HCT116 (cell line): Measurements from ENCODE around the gene PTPN18. TPM values are rescaled to one million over a fixed set of nuclear protein-coding genes. Genes with fewer than 3 reads are reported as not detected.

Source experiments
- ATAC-seq: fragments of 200-7000 bp; cut with Tn5 transposase; 2 replicates; pipeline ENCODE4 v1.9.1; 2020; ENCODE audit warnings: mild to moderate bottlenecking, moderate library complexity
- BruUV-seq: library from RNA; stranded (reverse); fragments of 400-500 nt; replicated peaks from 2 replicates; lab custom pipeline; 2021; lab: Mats Ljungman, UMichigan
- CTCF ChIA-PET: fragments of 300-600 bp; sonication (Branson Sonifier 250); formaldehyde crosslinking; loops from one replicate; lab custom pipeline; 2021; ENCODE audit warnings: antibody characterized with exemption; lab: Charles Lee
- POLR2A ChIA-PET: fragments of 300-600, 350-600 bp; sonication (Branson Sonifier 250); formaldehyde crosslinking; loops from one replicate; lab custom pipeline; 2021; ENCODE audit warnings: antibody characterized with exemption; lab: Charles Lee
- RAD21 ChIA-PET, 2 experiments: fragments of 300-600 bp; sonication (Branson Sonifier 250); formaldehyde crosslinking; loops; one replicate each; lab custom pipeline; 2023; ENCODE audit warnings: low total read pairs in 2 of 2; ENCODE audit not compliant: uncharacterized antibody in 2 of 2, unreplicated experiment in 2 of 2, low non-redundant PET in 1 of 2; lab: Charles Lee
- DNase-seq: peaks from one replicate; pipeline ENCODE4 v3.0.0-alpha.2; 2010; ENCODE audit warnings: low read depth, low spot score
- H2AFZ ChIP-seq: fragments of 200-600 bp; shearing (Covaris generic), sonication (generic); 2 replicates; pipeline ENCODE4 v1.6.1; 2017; ENCODE audit warnings: low read depth, mixed run types, mixed read lengths, antibody characterized with exemption, low read length; ENCODE audit not compliant: poor library complexity, severe bottlenecking
- H3K27ac ChIP-seq: 2 replicates; pipeline ENCODE4 v1.5.1; 2012; ENCODE audit warnings: low read depth, low read length
- H3K27me3 ChIP-seq: fragments of 200-600 bp; sonication (generic); 2 replicates; pipeline ENCODE4 v1.6.1; 2016; ENCODE audit warnings: mixed run types, low read length, mixed read lengths; ENCODE audit not compliant: insufficient read depth
- H3K36me3 ChIP-seq, 2 experiments: fragments of 200-500 bp in 1 of 2; fragments of 200-600 bp in 1 of 2; sonication (Bioruptor generic) in 1 of 2; sonication (generic) in 1 of 2; 2 replicates each; pipeline versions ENCODE4 v1.5.1 to v1.6.1; 2014 to 2016; ENCODE audit warnings: low read length in 2 of 2, inconsistent platforms in 1 of 2, mixed read lengths in 1 of 2, mixed run types in 1 of 2; ENCODE audit not compliant: insufficient read depth in 2 of 2, control insufficient read depth in 1 of 2
- H3K4me1 ChIP-seq, 2 experiments: fragments of 200-600 bp in 1 of 2; sonication (generic) in 1 of 2; 2 replicates each; pipeline versions ENCODE4 v1.5.1 to v1.6.1; 2012 to 2017; ENCODE audit warnings: low read length in 2 of 2, inconsistent platforms in 1 of 2, mild to moderate bottlenecking in 1 of 2, mixed read lengths in 1 of 2, mixed run types in 1 of 2, moderate library complexity in 1 of 2; ENCODE audit not compliant: insufficient read depth in 2 of 2, control insufficient read depth in 1 of 2
- H3K4me2 ChIP-seq: fragments of 200-600 bp; sonication (generic); 2 replicates; pipeline ENCODE4 v1.6.1; 2017; ENCODE audit warnings: mixed run types, low read length, mixed read lengths
- H3K4me3 ChIP-seq, 2 experiments: fragments of 200-600 bp in 1 of 2; sonication (generic) in 1 of 2; replicated peaks in 1 of 2; 2 replicates each; pipeline ENCODE4 v1.5.1; 2011 to 2016; ENCODE audit warnings: low read length in 2 of 2, control low read depth in 1 of 2, low read depth in 1 of 2, mild to moderate bottlenecking in 1 of 2, mixed read lengths in 1 of 2, mixed run types in 1 of 2
- H3K79me2 ChIP-seq: fragments of 200-600 bp; sonication (generic); 2 replicates; pipeline ENCODE4 v1.6.1; 2017; ENCODE audit warnings: mild to moderate bottlenecking, mixed run types, low read length, moderate library complexity, mixed read lengths; ENCODE audit not compliant: insufficient read depth
- H3K9ac ChIP-seq: fragments of 200-600 bp; sonication (generic); 2 replicates; pipeline ENCODE4 v1.6.1; 2016; ENCODE audit warnings: low read length, mixed read lengths
- H3K9me2 ChIP-seq: fragments of 200-600 bp; sonication (generic), shearing (Covaris generic); 2 replicates; pipeline ENCODE4 v1.6.1; 2017; ENCODE audit warnings: mixed run types, mild to moderate bottlenecking, moderate library complexity; ENCODE audit not compliant: insufficient read depth
- H3K9me3 ChIP-seq, 2 experiments: fragments of 200-500 bp in 1 of 2; fragments of 200-600 bp in 1 of 2; sonication (Bioruptor generic) in 1 of 2; sonication (generic) in 1 of 2; 2 replicates each; pipeline ENCODE4 v1.6.1; 2014 to 2017; ENCODE audit warnings: low read length in 2 of 2, mixed read lengths in 2 of 2, inconsistent platforms in 1 of 2, low read depth in 1 of 2, mild to moderate bottlenecking in 1 of 2, mixed run types in 1 of 2, moderate library complexity in 1 of 2; ENCODE audit not compliant: control insufficient read depth in 1 of 2, insufficient read depth in 1 of 2
- H4K20me1 ChIP-seq: fragments of 200-600 bp; sonication (generic), shearing (Covaris generic); 2 replicates; pipeline ENCODE4 v1.6.1; 2017; ENCODE audit warnings: mixed run types, mild to moderate bottlenecking, moderate library complexity; ENCODE audit not compliant: insufficient read depth
- CEBPB ChIP-seq: IDR thresholded peaks from 2 replicates; pipeline ENCODE4 v1.6.1; 2012; ENCODE audit warnings: low read depth
- CTCF ChIP-seq, 3 experiments: fragments of 200-600 bp in 1 of 3; sonication (generic) in 1 of 3; IDR thresholded peaks in 2 of 3; conservative IDR thresholded peaks in 1 of 3; 2 replicates each; pipeline ENCODE4 v1.5.1; 2012 to 2017; ENCODE audit warnings: low read depth in 2 of 3, low read length in 2 of 3, antibody characterized with exemption in 1 of 3, borderline replicate concordance in 1 of 3, control low read depth in 1 of 3, mild to moderate bottlenecking in 1 of 3, mixed read lengths in 1 of 3, mixed run types in 1 of 3, moderate library complexity in 1 of 3; ENCODE audit not compliant: insufficient read depth in 1 of 3
- FOSL1 ChIP-seq: IDR thresholded peaks from 2 replicates; pipeline ENCODE4 v1.6.1; 2012; ENCODE audit warnings: low read depth
- JUND ChIP-seq: IDR thresholded peaks from 2 replicates; pipeline ENCODE4 v1.6.1; 2012
- POLR2A ChIP-seq: IDR thresholded peaks from 2 replicates; pipeline ENCODE4 v1.7.0; 2011; ENCODE audit warnings: borderline replicate concordance; ENCODE audit not compliant: insufficient read depth, insufficient read length; ENCODE audit errors: extremely low read depth
- SIN3A ChIP-seq: IDR thresholded peaks from 2 replicates; pipeline ENCODE4 v1.6.1; 2012; ENCODE audit warnings: low read depth
- SRF ChIP-seq: IDR thresholded peaks from 2 replicates; pipeline ENCODE4 v1.6.1; 2012; ENCODE audit warnings: low read depth
- ZBTB33 ChIP-seq: IDR thresholded peaks from 2 replicates; pipeline ENCODE4 v1.6.1; 2011; ENCODE audit warnings: mild to moderate bottlenecking, low read length, moderate library complexity; ENCODE audit not compliant: insufficient replicate concordance; ENCODE audit errors: extremely low read depth
- ZNF274 ChIP-seq: fragments of 200-500 bp; sonication (Bioruptor generic); IDR thresholded peaks from 2 replicates; pipeline ENCODE4 v1.6.1; 2014; ENCODE audit warnings: mild to moderate bottlenecking, low read depth, low read length, inconsistent platforms
- intact Hi-C: fragments of 100-400 bp; cut with micrococcal nuclease; formaldehyde crosslinking; loops from 2 replicates; pipeline ENCODE4 v1.10.0; 2022
- total RNA-seq: library from RNA; stranded (reverse); gene quantifications from one replicate; pipeline ENCODE4 v1.2.1, GENCODE V29; 2021; ENCODE audit not compliant: unreplicated experiment

Gene PTPN18
- total RNA-seq, 1 experiment from 2014 or later = 52.4 TPM

- Histone ChIP-seq H3K4me2 (no peak overlapping the region), H3K4me3 (no peak overlapping the region), H3K27ac (no peak overlapping the region)
- ChIA-PET RAD21 (no interaction called here), POLR2A (no interaction called here)
- no peak for TF ChIP-seq JUND
- no peak for TF ChIP-seq ZBTB33
- TF ChIP-seq CTCF (IDR thresholded peaks at IDR 0.05 in 2 of 3, conservative IDR thresholded peaks at IDR 0.05 in 1 of 3; ENCODE audit: borderline replicate concordance in 1 of 3, insufficient read depth in 1 of 3, low read depth in 2 of 3, low read length in 2 of 3) = no peak
- no peak for TF ChIP-seq POLR2A
- TF ChIP-seq CEBPB = no peak
- no peak for TF ChIP-seq ZNF274
- TF ChIP-seq FOSL1 = no peak
- no peak for TF ChIP-seq SIN3A
- TF ChIP-seq SRF = no peak
- TF ChIP-seq, all 23 proteins: peak for 0
- H3K9me2 ChIP-seq = no peaks in the 10 kb centered on the region
- H4K20me1 ChIP-seq = no peaks in the 10 kb centered on the region
- no peaks in the 10 kb centered on the region for H3K9me3 ChIP-seq
- no TSS peak for BruUV-seq
- no peaks in the 10 kb centered on the region for H3K27me3 ChIP-seq
- H3K79me2 ChIP-seq = 0 out of 2 replicates have a peak, but pooled peaks cover 7% of the 10 kb centered on the region
- ATAC-seq (no peak), DNase-seq (no peak)
- H3K4me1 ChIP-seq = peaks cover 8 to 17% of the 10 kb centered on the region in 2 experiments; a peak in 3 of 4 replicates
- H3K36me3 ChIP-seq = no peaks in the 10 kb centered on the region; a peak in 1 of 4 replicates
- no peak overlapping the region for H2AFZ ChIP-seq
- CTCF ChIA-PET = no interaction called here
- H3K9ac ChIP-seq = no peak overlapping the region
- intact Hi-C loops = no loop called here
Measured at GRCh38 chr2:130368786-130369185, 12.9 kb downstream of the PTPN18 start.
